GM10266 (cell line): Measurements from ENCODE around the gene RACK1.

Source experiments
- DNase-seq: peaks from one replicate; pipeline ENCODE4 v3.0.0; 2012; ENCODE audit errors: extremely low spot score
- TF ChIP-seq, protein P1 (sequence below): IDR thresholded peaks from 2 replicates; pipeline ENCODE4 v1.5.1; 2012; ENCODE audit warnings: mild to moderate bottlenecking, low read depth; ENCODE audit not compliant: control insufficient read depth, insufficient read depth; ENCODE audit errors: missing control alignments

RACK1 gene

DNA sequence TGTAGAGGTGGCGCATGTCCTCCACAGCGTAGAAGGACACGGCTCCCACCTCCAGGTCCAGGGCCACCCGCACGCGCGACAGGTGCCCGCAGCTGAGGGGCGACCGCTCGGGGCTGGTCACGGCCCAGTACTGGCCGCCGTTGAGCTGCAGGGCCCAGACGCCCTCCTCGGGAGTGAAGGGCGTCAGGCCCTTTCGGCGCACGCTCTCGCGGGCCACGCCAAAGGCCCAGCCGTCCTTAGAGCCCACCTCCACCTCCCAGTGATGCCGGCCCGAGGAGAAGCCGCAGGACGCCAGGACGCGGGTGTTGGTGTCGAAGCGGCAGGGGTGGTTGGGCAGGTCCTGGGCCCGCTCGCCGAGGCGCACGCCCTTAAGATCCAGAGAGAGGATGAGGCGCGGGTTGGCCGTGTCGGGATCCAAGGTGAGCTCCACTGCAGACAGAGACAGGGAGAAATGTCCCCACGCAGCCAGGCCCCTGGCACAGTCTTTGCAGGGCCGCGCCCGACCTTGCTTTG is 48.4 kb downstream of the RACK1 start:
- TF ChIP-seq, protein P1, sequence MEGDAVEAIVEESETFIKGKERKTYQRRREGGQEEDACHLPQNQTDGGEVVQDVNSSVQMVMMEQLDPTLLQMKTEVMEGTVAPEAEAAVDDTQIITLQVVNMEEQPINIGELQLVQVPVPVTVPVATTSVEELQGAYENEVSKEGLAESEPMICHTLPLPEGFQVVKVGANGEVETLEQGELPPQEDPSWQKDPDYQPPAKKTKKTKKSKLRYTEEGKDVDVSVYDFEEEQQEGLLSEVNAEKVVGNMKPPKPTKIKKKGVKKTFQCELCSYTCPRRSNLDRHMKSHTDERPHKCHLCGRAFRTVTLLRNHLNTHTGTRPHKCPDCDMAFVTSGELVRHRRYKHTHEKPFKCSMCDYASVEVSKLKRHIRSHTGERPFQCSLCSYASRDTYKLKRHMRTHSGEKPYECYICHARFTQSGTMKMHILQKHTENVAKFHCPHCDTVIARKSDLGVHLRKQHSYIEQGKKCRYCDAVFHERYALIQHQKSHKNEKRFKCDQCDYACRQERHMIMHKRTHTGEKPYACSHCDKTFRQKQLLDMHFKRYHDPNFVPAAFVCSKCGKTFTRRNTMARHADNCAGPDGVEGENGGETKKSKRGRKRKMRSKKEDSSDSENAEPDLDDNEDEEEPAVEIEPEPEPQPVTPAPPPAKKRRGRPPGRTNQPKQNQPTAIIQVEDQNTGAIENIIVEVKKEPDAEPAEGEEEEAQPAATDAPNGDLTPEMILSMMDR: no peak
- DNase-seq: no peak

DNA sequence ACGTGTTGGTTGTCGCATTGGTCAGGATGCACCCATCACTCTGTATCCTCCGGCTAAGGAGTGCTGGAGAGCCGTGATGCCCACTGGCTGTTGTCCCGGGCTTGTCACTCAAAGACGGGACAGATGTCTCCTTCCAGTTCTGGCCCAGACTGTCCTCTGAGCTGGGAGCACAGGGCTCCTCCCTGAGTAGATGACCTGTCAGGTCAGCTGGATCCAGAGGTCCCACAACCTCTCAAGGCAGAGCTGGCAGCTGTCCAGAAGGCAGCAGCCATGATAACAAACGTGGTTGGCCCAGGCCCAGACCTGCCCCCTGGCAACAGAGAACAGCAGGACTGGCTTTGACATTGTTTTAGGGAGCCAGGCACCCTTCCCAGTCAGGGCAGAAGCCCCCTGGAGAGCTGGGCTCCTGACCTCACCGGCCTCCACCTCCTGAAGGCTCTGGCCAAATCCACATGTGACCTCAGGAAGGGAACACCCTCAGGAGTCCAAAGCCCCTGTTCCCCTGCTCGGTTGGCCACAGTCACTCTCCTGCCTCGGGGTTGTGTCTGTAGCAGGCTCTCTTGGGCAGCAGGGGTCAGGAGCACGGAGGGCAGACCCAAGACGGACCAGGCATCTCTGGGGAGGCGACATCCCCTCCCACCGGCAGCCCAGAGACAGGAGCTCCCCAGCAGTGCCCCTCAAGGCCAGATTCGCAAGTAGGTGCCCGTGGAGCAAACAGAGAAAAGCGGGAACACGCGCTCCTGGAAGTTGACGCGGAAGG is 49.0 kb downstream of the RACK1 start:
- no peak for DNase-seq
- TF ChIP-seq, protein P1: no peak

- DNase-seq: no peak
- TF ChIP-seq, protein P1: no peak
Measured at GRCh38 chr5:181193656-181194055, 50.0 kb downstream of the RACK1 start.

DNA sequence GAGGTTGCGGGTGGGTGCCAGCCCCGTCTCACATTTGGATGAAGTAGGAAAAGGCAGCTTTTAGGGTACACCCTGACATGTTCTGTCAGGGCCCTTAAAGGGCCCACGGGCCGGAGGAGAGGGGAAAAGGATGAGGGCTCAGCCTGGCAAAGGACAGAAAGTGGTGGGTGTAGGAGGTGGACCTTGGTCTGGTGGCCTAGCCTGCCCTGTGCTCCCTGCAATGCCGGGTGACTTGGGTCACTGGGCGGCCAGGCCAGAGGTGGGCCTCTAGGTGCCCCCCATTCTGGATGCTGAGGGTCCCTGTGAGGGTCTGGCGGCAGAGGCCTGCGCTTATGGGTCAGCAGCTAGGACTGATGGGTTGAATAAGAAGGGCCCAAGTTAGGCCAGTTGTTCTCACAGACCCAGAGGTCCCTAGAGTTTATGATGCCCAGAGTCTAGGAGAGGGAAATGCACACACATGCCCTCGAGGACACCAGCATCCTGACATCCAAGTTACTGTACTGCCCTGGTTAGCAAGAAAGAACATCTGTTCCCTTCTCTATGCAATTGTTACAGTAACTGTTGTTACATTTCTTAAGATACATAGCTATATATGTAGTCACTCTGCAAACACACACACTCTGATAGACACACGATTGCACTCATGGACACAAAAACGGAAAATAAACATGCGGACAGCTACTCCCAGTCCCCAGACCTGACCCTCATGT is 51.2 kb downstream of the RACK1 start:
- DNase-seq: no peak
- TF ChIP-seq, protein P1: no peak

DNA sequence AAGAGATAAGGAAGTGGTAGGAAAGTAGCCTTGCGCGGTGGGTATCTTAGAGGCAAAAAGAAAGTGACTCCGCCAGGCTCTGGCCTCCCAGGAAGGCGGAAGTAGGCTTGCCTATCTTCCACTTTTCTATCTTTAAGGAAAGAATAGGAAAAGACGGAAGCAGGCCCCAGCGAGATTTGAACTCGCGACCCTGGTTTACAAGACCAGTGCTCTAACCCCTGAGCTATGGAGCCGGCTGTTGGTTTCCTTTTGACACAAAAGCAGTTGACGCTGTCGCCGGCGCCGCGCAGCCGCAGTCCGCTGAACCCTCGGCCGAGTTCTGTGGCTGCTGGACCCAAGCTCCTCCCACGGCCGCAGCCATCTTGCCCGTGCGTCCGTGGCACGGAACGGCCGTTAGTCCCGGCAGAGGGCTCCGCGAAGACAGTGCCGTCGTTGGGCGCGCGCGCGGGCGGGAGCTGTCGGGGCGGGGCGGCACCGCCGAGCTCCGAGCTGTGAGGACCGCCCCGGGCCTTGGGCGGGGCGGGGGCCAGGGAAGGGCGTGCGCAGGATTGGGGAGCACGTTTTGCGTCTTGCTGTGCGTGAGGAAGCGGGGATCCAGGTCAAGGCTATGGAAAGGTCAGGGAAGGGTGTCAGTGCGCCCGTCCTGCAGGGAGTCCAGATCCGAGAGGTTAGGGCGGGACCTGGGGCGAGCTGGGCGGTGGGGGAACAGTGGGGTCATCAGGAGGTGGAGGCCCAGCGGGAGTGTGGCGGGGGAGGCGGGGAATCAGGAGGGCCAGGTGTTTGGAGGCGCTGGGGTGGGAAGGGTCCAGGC is 52.0 kb downstream of the RACK1 start:
- TF ChIP-seq, protein P1: no peak
- DNase-seq: peak; percentile 97

DNA sequence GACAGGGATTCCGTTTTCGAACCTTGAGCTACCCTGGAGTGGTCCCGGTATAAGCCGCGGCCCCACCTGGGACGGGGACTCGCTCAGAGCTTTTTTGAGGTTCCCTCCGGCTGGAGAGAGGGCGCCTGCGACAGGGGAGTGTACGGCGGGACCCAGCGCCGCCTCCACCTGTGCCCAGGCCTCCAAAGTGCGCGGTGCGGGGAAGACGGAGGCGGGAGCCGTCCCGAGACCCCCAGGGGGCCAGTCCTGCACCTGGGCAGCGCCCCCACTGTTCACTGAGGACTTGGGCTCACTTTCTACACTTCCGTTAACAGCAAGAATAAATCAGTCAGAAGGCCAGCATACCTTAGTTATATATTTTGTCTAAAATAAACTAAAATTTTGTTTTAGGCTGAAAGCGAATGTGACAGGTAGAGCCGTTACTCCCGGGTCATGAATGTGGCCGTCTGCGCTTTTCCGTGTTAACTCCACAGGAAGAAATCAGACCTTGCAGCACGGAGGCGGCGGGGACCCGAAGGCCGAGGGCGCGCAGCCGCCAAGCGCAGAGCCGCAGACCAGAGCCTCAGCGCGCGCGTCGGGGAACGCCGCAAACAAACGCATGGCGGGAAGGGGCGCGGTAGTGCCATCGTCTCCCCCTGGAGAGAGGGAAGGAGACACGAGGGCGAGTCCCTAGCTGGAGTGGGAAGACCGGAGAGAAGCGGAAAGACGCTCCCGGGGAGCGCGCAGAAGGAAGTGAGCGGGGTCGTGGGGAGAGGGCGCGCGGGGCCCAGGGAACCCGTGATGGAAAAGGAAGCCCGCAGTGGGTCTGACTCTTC is 52.8 kb downstream of the RACK1 start:
- TF ChIP-seq, protein P1: peak; percentile 44
- peak; percentile 42 for DNase-seq
